Forelimb muscle (tissue), 1 donor: ENCODE data around the gene CHST13. TPM values are rescaled to one million over a fixed set of nuclear protein-coding genes. Genes with fewer than 3 reads are reported as not detected.

Source experiments
- DNase-seq: peaks from one replicate; pipeline ENCODE4 v3.0.0-alpha.2; 2013; ENCODE audit warnings: low read depth
- polyA plus RNA-seq: library from polyadenylated mRNA; unstranded; fragments of 120-200 nt; gene quantifications from one replicate; pipeline ENCODE4 v1.2.1, GENCODE V29; 2013; ENCODE audit not compliant: insufficient read length

CHST13 gene
- polyA plus RNA-seq, 1 donor: 0.16 TPM

- no peak for DNase-seq
Measured at GRCh38 chr3:126508564-126508964, 15.4 kb upstream of the CHST13 start.

- DNase-seq: no peak
Measured at GRCh38 chr3:126509597-126510307, 14.2 kb upstream of the CHST13 start.

GRCh38 chr3:126510308-126510910, 13.5 kb upstream of the CHST13 start:
- DNase-seq: no peak

GRCh38 chr3:126511291-126511690, 12.7 kb upstream of the CHST13 start:
- DNase-seq: no peak

- no peak for DNase-seq
Measured at GRCh38 chr3:126512026-126512425, 11.9 kb upstream of the CHST13 start.

GRCh38 chr3:126512916-126513650, 10.9 kb upstream of the CHST13 start:
- DNase-seq: no peak

- DNase-seq: no peak
Measured at GRCh38 chr3:126514161-126514560, 9.8 kb upstream of the CHST13 start.

- no peak for DNase-seq
Measured at GRCh38 chr3:126515066-126515706, 8.8 kb upstream of the CHST13 start.

- DNase-seq: no peak
Measured at GRCh38 chr3:126516152-126516935, 7.6 kb upstream of the CHST13 start.

GRCh38 chr3:126516936-126517290, 7.0 kb upstream of the CHST13 start:
- DNase-seq: no peak

GRCh38 chr3:126517291-126517951, 6.5 kb upstream of the CHST13 start, which contains the start of gene UROC1:
Gene UROC1 (minus strand): TSS chr3:126517773. CDS start chr3:126517719, 54 bp downstream.
- DNase-seq: no peak

GRCh38 chr3:126517986-126518778, 5.8 kb upstream of the CHST13 start:
- DNase-seq: no peak

- DNase-seq: no peak
Measured at GRCh38 chr3:126518779-126519177, 5.2 kb upstream of the CHST13 start.

GRCh38 chr3:126519506-126520455, 4.2 kb upstream of the CHST13 start:
- no peak for DNase-seq

GRCh38 chr3:126521122-126521891, 2.6 kb upstream of the CHST13 start:
- DNase-seq: no peak

- DNase-seq: no peak
Measured at GRCh38 chr3:126522363-126522788, 1.6 kb upstream of the CHST13 start.

- DNase-seq: no peak
Measured at GRCh38 chr3:126524429-126524988, 554 bp downstream of the CHST13 start.
